NCI-H1436 (cell line): ENCODE measurements around the gene ARHGEF37.
A peak's percentile ranks its signal among the peaks of the same experiment; 100 is the strongest.

Source experiments
- DNase-seq: peaks from one replicate; lab custom pipeline; 2025; lab: John Stamatoyannopoulos, UW

The ARHGEF37 gene

DNA sequence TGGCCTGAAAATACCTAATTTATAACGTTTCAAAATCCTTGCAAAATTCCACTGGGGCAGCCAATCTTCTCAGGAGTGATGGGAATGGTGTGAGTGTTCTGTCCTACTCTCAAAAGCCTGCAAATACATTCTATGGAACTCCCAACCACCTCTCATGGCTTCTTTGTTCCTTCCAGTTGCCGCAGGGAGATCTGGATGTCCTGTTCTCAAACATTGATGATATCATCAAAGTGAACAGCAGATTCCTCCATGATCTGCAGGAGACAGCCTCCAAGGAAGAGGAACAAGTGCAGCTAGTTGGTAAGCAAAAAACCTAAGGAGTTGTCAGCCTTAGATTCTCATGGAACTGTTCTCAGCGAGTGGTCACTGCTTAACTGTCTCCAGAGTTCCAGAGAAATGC lies 19.6 kb downstream of the ARHGEF37 start:
- DNase-seq: no peak

DNA sequence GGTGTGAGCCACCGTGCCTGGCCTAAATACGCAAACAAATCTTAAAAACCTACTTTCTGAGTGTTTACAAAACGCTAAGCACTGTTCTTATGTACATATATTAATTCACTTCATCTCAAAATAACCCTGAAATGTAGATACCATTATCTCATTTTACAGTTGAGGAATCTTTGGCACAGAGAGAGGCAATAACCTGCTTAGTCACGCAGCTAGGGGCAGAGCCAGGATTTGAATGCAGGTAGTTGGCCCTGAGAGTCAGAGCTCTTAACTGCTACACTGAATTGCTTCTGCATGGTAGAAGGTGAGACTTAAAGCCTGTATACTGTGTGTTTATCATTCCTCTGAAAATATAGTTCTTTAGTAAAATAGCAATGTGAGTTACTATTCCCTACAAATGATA lies 21.9 kb downstream of the ARHGEF37 start:
- DNase-seq: no peak

DNA sequence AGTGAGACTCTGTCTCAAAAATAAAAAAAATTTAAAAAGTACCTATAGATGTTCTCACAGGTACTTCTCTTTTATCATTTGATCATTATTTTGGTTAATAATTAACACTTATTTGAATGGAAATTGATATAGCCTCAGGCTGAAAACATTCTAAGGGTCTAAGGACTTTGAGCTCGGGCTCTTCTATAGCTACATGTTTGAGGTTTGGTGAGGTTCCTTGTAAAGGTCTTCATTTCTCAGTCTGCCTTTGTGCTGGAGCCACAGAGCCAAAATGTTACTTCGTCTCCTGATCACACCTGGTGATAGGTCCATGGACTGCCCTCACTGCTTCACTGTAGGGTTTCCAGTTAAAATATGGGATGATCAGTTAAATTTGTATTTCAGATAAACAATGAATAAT lies 22.6 kb downstream of the ARHGEF37 start:
- no peak for DNase-seq

DNA sequence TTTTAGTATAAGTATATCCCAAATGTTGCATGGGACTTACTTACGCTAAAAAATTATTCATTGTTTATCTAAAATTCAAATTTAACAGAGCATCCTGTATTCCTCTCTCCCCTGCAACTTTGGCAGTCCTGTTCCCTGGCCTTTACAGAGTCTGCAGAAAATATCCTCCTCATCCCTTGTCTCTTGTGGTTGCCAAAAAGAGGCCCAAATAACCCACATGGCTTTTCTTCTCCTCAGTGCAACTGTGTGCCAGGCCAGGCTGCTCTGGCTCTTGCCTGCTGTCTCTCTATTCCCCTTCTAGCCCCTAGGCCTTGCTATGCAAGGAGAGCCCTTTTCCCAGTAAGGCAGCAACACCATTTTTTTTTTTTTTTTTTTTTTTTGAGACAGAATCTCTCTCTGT lies 23.0 kb downstream of the ARHGEF37 start:
- DNase-seq: no peak

DNA sequence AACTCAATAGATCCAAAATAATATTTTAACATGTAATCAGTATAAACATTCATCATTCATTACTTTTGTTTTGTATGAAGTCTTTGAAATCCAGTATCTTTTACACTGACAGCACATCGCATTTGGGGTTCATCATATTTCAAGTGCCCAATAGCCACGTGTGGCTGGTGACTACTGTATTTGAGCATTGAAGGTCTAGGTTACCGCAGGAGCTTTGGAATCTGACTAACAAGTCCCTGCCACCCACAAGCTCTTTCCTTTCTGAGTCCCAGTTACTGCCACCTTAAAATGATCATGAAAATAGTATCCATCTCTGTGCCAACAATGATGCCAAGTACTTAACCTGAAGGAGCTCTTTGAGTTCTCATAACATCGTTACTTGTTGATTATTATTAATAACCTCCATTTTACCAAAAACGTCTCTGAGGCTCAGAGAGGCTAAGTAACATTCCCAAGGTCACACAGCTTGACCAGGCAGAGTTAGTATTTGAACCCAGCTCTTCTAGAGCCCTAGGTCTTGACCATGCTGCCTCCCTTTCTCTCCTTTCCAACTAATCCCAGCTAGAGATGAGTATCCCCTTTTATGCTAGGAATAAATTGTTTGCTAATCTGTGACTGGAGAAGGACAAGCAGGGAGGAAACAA lies 24.2 kb downstream of the ARHGEF37 start:
- DNase-seq: no peak

DNA sequence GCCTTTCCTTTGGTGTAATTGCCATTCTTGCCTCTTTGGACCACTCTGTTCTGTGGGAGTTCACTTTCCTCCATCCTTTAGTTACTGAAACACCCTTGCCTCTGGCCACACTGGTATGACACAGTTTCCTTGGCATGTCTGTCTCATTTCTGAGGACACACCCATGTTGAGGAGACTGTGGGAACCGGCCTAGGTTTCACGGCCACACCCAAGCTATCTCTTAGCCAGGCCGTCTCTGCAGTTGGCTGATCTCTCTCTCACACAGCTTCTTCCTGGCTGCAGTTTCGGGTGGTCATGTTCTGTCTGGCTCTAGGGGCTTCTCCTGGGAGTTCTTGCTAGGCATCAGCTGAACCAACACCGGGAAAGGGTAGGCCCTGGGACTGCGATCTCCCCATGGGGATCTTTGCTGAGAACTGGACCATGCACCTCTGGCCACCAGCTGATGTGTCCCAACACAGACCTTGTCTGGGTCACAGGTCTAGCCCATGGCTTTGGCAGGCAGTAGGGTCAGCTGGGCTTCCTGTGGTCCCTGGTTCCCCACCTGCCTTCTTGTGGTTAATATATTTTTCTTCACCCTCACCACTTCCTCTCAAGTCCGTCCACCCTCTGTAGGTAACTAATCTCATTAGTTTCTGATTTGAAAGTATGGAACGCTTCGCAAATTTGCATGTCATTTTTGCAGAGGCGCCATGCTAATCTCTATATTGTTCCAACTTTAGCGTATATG lies 24.9 kb downstream of the ARHGEF37 start:
- no peak for DNase-seq

DNA sequence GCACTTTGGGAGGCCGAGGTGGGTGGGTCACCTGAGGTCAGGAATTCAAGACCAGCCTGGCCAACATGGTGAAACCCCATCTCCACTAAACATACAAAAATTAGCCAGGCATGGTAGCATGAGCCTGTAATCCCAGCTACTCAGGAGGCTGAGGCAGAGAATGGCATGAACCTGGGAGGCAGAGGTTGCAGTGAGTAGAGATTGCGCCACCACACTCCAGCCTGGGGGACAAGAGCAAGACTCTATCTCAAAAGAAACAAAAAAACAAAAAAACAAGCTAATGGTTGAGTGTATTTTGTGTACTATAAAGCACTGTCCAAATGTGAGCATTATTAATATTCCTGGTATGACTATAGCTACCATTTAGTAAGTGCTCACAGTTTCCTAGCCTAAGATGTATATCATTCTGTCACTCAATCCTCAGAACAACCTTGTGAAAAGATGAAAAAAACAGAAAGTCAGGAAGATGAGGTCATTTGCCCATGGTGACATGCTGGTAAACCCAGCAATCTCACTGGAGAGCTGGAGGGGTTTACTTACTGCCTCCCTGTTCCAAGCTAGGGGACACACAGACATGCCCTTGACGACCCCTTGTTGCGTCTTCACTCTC lies 27.7 kb downstream of the ARHGEF37 start:
- no peak for DNase-seq

DNA sequence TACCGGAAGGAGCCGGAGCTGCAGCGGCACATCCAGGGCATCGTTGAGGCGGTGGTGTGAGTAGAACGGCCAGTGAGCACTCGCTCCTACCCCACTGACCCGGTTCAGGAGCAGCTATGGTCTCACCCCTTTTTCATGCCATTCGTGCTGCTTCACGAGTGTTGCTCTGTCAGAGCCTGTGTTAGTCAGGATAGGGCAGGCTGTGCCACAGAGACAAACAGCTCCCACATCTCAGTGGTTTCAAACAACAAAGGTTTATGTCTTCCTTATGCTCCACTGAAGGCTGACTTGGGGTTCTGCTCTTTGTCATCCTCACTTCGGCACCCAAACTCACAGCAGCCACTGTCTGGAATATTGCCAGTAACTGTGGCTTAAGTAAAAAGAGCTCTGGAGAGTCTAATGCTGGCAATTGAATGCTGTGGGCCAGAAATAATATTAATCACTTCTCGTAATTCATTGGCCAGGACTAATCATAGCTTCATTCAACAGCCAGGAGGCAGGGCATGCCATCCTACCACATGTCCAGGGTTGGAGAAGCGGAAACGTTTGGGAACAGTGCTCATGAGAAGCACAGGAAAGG lies 28.4 kb downstream of the ARHGEF37 start:
- no peak for DNase-seq

DNA sequence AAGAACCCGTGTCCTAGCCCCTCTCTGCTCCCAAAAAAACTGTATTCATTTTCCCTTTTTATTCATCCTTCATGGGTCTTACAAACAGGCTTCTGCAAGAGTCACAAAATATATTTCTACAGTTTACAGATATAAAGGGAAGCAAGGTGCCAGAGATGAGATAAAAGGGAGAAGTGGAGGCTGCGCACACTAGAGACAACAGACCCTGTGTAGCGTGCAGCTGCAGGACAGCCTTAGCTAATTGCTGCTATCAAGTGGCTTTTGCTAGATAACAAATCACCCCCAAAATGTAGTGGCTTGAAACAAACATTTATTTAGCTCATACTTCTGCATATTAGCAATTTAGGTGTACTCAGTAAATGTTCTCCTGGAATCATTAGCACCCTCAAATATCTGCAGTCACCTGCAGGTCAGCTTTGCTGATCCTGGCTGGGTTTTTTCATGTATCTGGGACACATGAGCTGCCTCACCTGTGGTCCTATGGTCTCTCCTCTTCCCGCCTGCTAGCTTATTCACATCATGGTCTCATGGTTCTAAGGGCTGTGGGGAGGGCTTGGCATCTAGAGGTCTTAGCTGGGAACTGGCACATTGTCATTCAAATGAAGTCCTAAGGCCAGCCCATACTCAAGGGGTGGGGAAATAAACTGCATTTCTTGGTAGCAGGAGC lies 29.4 kb downstream of the ARHGEF37 start:
- DNase-seq: no peak

DNA sequence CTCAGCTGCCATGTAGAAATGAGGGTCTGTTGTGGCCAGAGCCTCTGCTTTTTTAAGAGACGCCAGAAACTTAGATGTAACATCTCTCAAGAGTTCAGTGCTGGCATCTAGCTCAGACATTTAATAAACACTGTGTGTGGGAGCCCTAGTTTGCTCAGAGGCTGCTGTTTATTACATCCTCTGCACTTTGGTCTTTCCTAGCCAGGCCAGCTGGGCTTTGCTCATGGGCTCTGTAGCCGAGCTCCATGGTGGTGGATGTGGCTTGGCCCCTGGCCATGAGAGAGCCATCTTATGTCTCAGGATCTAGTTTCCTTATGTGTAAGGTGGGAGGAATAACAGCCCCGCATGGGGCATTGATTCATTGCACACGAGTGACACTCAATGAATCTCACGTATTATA lies 30.0 kb downstream of the ARHGEF37 start:
- DNase-seq: no peak

DNA sequence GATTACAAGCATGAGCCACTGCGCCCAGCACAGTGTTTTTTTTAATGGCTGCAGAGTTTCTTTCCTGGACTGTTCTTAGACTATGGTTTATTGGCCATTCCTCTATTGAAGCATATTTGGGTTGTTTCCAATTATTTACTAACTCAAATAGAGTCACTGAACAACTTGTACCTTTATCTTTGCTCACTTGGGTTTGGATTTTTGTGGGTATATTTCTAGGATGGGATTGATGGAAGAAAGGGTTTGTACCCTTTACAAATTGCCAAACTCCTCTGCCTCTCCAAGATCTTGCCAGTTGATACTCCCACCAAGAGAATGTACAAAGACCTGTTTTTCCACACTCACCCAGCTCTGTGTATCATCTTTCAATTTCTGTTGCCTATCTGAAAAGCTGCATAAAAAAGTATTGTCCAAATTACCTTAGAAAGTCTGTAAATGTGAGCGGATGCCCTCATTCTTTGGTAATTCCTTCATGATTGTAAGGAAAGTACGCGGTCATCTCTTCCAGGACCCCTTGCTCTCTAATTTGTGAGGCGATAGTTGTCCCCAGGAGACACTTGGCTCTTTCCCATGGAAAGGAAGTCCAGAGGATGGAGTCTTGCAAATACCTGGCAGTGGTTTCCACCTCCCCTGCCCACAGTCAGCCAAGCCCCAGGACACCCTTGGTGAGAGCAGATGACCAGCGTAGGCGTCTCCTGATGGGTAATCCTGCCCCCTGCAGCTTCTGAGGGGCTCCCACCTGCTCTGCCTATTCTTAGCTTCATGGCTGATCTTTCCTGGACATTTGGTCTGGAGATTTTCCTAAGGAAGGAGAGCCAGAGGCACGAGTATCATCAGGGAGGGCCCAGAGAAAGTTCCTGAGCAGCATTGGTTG lies 33.0 kb downstream of the ARHGEF37 start:
- DNase-seq: no peak

DNA sequence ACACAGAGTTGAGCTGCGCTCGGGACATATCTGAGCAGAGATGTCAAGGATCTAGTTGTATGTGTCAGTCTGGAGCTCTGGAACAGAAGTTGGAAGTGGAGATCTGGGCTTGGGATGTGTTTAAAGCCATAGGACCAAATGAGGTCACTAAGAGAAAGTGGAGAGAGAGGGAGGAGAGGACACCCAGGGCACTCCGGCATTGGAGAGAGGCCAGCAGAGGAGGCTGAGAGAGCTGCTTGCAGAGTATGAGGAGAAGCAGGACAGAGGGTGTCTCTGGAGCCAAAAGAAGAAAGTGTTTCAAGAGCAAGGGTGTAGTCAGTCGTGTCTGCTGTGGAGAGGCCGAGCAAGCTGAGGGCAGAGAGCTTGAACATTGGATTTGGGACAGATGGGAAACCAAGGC lies 34.7 kb downstream of the ARHGEF37 start:
- no peak for DNase-seq

DNA sequence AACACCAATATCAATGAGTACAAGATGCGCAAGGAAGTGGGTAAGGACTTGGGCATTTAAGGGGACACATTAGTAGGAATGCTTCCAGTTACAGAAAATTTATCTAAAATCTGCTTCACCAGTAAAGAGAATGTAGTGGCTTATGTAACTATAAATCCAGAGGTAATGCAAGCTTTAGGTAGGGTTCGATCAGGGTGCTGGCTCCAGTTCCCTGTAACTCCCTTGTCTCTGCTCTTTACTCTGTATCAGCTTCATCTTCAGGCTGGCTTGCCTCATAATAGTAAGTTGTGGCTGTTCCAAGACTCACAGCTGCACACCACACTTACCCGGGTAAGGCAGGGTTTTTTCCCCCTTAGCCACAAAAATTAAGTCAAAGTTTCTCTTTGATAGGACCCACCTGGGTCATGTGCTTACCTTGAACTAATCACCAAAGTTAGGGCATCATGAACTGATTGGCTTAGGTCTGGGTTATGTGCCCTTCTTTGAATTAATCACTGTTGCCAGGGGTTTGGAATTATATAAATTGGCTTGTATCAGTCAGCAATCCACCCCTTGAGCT lies 35.5 kb downstream of the ARHGEF37 start:
- DNase-seq: no peak

DNA sequence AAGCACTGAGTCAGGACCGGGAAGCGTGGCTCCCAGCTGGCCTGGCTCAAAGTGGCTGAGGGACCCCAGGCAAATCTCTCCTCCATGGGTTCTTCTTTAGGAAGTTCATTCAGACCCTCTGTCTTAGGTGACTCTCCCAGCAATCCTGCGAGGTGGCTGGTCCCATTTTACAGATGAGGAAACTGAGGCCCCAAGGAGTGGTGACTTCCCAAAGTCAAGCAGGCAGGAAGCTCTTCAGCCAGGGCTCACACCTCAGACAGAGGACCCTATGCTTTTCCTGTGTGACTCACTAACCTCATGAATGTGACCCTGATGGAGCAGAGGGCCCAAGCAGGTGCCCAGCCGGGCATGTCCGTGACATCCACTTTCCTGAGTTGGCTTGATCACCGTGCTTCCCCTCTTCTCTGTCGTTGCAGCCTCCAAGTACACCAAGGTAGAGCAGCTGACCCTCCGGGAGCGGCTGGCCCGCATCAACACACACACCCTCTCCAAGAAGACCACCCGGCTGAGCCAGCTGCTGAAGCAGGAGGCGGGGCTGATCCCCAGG lies 36.5 kb downstream of the ARHGEF37 start:
- DNase-seq: no peak

DNA sequence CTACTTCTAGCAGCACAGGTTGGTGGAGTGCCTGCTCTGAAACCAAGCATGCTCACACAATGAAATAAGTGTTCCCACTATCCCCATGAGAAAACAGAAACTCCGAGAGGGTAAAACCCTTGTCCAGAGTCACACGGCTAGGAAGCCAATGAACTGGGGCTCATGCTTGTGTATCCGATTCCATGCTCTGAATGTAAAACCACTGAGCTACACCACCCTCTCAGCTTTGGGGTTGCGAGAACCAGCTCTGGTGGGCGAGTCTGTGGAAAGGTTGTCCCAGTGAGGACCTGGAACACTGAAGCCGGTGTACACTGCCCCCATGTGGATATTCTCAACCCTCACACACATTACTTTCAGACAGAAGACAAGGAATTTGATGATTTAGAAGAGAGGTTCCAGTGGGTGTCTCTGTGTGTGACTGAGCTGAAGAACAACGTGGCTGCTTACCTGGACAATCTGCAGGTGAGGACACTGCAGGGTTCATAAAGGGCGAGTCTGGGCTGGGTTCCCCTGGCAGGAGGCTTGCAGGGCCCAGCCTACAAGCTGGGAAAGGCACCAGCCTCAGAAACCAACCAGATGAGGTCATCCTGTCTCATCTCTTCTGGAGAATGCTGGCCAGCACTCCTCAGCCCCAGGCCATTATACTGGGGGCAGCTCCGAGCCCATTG lies 37.4 kb downstream of the ARHGEF37 start:
- peak; percentile 10 for DNase-seq

DNA sequence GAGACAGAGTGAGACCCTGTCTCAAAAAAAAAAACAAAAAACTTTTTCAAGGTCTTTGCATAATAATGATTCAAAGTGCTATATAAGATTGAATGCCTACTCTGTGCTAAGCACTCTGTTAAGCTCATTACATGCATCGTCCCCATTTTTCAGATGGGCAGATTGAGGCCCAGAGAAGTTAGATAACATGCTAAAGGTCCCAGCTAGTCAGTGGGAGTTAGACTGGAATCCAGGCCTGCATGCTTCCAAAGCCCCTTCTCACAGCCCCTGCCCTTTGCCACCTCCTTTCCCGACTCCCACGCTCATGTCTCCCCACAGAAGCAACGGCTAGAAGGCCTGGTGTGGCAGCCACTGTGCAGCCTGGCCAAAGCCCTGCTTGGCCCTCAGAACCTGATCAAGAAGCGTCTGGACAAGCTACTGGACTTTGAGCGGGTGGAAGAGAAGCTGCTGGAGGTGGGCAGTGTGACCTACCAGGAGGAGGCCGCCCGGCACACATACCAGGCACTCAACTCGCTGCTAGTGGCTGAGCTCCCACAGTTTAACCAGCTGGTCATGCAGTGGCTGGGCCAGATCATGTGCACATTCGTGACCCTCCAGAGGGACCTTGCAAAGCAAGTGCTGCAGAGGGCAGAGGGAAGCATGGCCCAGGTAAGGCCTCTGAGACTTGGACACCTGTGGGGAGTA lies 40.3 kb downstream of the ARHGEF37 start:
- DNase-seq: no peak

DNA sequence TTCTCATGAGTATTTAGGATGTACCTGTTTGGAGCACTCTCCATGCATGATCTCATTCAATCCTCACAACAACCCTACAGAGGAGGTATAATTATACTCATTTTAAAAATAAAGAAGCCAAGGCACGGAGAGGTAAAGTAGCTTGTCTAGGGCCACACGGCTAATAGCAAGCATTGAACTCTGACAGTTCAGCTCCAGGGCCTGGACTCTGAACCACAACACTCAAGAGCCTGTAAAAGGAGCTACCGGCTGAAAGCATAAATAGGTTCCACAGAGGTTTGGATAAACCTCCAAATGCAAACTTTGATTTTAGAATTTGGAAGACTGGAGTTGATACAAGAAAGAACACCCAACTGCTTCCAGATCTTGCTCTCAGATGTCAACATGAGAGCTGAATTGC lies 41.2 kb downstream of the ARHGEF37 start:
- DNase-seq: no peak

DNA sequence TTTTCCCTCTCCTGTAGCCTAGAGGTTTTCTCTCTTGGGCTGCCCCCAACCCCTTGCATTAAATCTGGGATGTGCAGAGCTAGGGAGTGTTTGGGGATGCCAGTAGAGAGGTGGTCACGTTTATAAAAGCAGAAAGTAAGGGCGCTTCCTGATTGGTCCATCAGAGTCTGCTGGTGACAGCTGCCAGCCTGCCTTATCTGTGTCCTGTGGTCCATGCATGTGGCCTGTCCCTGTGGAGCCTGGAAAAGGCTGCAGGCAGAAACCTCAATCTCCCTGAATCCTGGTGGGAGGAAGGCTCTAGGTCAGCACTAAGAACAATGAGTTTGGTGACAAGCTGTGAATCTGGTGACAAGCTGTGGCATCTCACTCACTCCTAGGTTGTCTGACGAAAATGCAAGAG lies 42.2 kb downstream of the ARHGEF37 start:
- DNase-seq: no peak

DNA sequence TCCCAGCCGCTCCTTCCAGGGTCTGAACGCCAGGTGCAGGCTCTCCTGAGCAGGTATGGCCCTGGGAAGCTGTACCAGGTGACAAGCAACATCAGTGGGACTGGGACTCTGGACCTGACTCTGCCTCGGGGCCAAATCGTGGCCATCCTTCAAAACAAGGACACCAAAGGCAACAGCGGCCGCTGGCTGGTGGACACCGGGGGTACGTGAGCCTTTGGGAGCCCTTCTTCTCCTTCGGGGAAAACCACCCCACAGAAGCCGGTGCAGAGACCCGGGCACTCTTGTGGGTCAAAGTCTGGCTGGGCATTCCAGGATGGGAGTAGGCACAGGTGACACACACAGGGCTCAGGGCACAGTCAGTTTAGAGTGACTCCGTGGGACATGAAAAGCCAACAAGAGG lies 45.8 kb downstream of the ARHGEF37 start:
- DNase-seq: no peak

DNA sequence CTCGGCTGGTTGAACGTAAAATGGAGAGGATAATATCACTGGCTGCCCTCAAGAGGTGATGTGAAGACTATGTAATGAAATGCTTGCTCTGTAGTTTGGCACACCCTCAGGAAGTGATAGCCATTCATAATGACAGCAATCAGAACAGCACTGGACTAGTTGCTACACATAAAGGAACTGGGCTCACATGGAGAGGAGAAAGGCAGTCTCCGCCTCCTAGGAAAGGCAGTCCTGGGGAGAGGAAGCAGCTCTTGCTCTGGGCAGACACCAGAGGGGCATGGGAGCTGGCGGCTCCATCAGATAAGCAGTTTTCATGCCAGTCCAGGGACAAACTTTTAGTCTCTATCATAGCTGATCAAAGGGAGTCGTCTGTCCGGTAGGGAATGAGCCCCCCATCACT lies 46.9 kb downstream of the ARHGEF37 start:
- DNase-seq: no peak
